ENCODE results near the gene DCLK1.
A peak's percentile ranks its signal among the peaks of the same experiment; 100 is the strongest.

DCLK1 gene

DNA sequence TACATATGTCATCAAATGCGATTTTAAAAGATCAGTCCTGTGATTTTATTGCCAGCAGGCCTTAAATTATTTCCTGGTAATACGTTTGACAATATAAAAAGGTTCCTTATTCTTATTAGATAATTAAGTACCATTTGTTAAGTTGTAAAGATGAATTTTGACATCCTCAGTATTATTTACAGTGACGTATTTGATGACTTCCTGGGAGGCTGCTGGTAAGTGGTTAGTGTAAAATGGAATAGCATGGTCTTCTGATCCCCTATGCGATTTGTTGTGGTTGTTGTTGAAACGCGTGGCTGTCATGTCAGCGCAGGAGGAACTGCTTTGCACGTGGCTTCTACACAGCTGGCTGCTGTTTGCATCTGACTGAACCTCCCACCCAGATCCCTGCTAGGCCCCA is 99.7 kb downstream of the DCLK1 start:
- H3K4me1 ChIP-seq (ENCODE audit: control insufficient read depth in 1 of 2, insufficient read depth in 2 of 2, low read length in 2 of 2): peaks cover 0 to 6% of the 10 kb centered on the region in 2 experiments
- H3K23ac ChIP-seq (ENCODE audit: low read length): no peak overlapping the region
- H3K79me1 ChIP-seq (ENCODE audit: low read length): no peaks in the 10 kb centered on the region
- H2BK120ac ChIP-seq (ENCODE audit: insufficient read depth, low read length, poor library complexity): no peak overlapping the region
- H2BK5ac ChIP-seq (ENCODE audit: low read depth, low read length, poor library complexity): no peak overlapping the region
- no peak overlapping the region for H3K14ac ChIP-seq (ENCODE audit: low read length)
- H3K4ac ChIP-seq (ENCODE audit: low read depth, low read length): no peak overlapping the region
- H3K4me3 ChIP-seq (ENCODE audit: low read depth, low read length): no peak overlapping the region
- no peak for DNase-seq
- no peak overlapping the region for H2BK12ac ChIP-seq (ENCODE audit: low read length)
- no peaks in the 10 kb centered on the region for H3K79me2 ChIP-seq (ENCODE audit: control insufficient read depth, insufficient read depth, low read length, poor library complexity)
- H3K36me3 ChIP-seq (ENCODE audit: control insufficient read depth in 1 of 2, insufficient read depth in 2 of 2, low read length in 2 of 2): no peaks in the 10 kb centered on the region
- no peak overlapping the region for H4K12ac ChIP-seq (ENCODE audit: low read depth, low read length)
- no peak overlapping the region for H3K4me2 ChIP-seq (ENCODE audit: low read length)
- H4K8ac ChIP-seq (ENCODE audit: low read depth, low read length): no peak overlapping the region
- no peaks in the 10 kb centered on the region for H3K27me3 ChIP-seq (ENCODE audit: insufficient read depth, low read length)
- H2AK5ac ChIP-seq (ENCODE audit: low read length): no peak overlapping the region
- H3K9ac ChIP-seq (ENCODE audit: low read length): no peak overlapping the region
- WGBS (ENCODE audit: extremely low coverage, insufficient coverage, insufficient read length): no CpG with 5 or more reads among the region's 8 CpGs
- no peak overlapping the region for H4K91ac ChIP-seq (ENCODE audit: low read depth, low read length)
- peaks cover 2% of the 10 kb centered on the region for H3K9me3 ChIP-seq (ENCODE audit: insufficient read depth, low read depth, low read length)
- H2AFZ ChIP-seq (ENCODE audit: insufficient read depth, low read length, poor library complexity): no peak overlapping the region
- no peak overlapping the region for H3K18ac ChIP-seq (ENCODE audit: low read length)
- H3K27ac ChIP-seq (ENCODE audit: low read depth, low read length): no peak overlapping the region

DNA sequence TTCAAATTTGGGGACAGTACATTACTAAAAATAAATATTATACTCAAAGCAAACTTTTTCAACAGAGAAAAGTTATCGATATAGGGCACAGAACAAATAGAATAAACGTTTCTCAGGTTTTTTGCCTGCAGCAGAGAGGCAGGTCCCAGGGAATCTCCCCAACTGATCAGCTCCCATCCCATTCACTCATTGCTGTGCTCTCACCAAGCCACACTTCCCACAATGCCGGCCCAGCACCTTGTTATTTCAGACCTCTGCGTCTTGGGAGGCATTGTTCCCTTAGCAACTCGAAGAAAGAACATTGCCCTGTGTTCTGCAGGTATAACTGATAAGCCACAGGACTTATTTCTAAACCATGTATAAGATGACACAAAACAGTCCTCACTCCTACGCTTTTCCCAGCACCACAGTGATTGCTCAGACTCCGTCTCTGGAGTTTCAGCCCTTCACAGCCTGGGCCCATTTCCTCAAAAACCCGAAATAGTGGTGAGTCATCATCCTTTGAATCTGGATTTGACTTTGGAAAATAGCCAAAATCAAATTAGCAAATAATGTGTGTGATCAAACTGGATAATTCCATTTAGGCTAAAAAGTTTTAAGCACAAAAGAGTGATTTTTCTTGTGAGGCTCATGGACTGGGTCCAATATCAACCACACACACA is 100.4 kb downstream of the DCLK1 start:
- peaks cover 0 to 6% of the 10 kb centered on the region in 2 experiments for H3K4me1 ChIP-seq (ENCODE audit: control insufficient read depth in 1 of 2, insufficient read depth in 2 of 2, low read length in 2 of 2)
- H3K9ac ChIP-seq (ENCODE audit: low read length): no peak overlapping the region
- H3K4me3 ChIP-seq (ENCODE audit: low read depth, low read length): no peak overlapping the region
- no peak overlapping the region for H2BK12ac ChIP-seq (ENCODE audit: low read length)
- DNase-seq: no peak
- no peaks in the 10 kb centered on the region for H3K27me3 ChIP-seq (ENCODE audit: insufficient read depth, low read length)
- no peak overlapping the region for H3K14ac ChIP-seq (ENCODE audit: low read length)
- WGBS (ENCODE audit: extremely low coverage, insufficient coverage, insufficient read length): no CpG with 5 or more reads among the region's 8 CpGs
- no peak overlapping the region for H2BK120ac ChIP-seq (ENCODE audit: insufficient read depth, low read length, poor library complexity)
- H3K4me2 ChIP-seq (ENCODE audit: low read length): no peak overlapping the region
- no peaks in the 10 kb centered on the region for H3K79me1 ChIP-seq (ENCODE audit: low read length)
- no peak overlapping the region for H3K23ac ChIP-seq (ENCODE audit: low read length)
- no peak overlapping the region for H2AK5ac ChIP-seq (ENCODE audit: low read length)
- no peak overlapping the region for H2AFZ ChIP-seq (ENCODE audit: insufficient read depth, low read length, poor library complexity)
- H4K8ac ChIP-seq (ENCODE audit: low read depth, low read length): no peak overlapping the region
- H3K18ac ChIP-seq (ENCODE audit: low read length): no peak overlapping the region
- no peak overlapping the region for H3K27ac ChIP-seq (ENCODE audit: low read depth, low read length)
- no peaks in the 10 kb centered on the region for H3K36me3 ChIP-seq (ENCODE audit: control insufficient read depth in 1 of 2, insufficient read depth in 2 of 2, low read length in 2 of 2)
- no peak overlapping the region for H4K12ac ChIP-seq (ENCODE audit: low read depth, low read length)
- peaks cover 2% of the 10 kb centered on the region for H3K9me3 ChIP-seq (ENCODE audit: insufficient read depth, low read depth, low read length)
- no peak overlapping the region for H3K4ac ChIP-seq (ENCODE audit: low read depth, low read length)
- no peaks in the 10 kb centered on the region for H3K79me2 ChIP-seq (ENCODE audit: control insufficient read depth, insufficient read depth, low read length, poor library complexity)
- H4K91ac ChIP-seq (ENCODE audit: low read depth, low read length): no peak overlapping the region
- no peak overlapping the region for H2BK5ac ChIP-seq (ENCODE audit: low read depth, low read length, poor library complexity)

DNA sequence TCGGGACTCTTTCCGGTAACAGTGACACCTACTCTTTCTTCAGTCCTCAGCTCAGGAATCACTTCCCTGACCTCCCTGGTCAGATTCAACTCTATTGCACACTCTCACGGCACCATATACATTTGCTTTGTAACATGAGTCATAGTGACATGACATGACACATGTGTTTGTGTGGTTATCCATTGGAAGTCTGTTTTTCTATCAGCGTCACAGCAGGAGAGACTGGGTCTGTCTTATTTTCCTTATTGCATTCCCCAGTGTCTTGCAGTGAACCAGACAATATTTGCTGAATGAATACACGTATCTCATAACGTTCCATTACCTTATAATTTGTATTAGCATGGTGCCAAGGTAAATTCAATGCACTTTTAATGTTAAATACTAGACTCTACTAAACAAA is 102.0 kb downstream of the DCLK1 start:
- Histone ChIP-seq H3K79me1 (ENCODE audit: low read length) (no peaks in the 10 kb centered on the region), H3K79me2 (ENCODE audit: control insufficient read depth, insufficient read depth, low read length, poor library complexity) (no peaks in the 10 kb centered on the region), H3K23ac (ENCODE audit: low read length) (no peak overlapping the region), H2BK120ac (ENCODE audit: insufficient read depth, low read length, poor library complexity) (no peak overlapping the region), H3K18ac (ENCODE audit: low read length) (no peak overlapping the region), H3K27ac (ENCODE audit: low read depth, low read length) (no peak overlapping the region), H3K9ac (ENCODE audit: low read length) (no peak overlapping the region), H4K12ac (ENCODE audit: low read depth, low read length) (no peak overlapping the region), H2AK5ac (ENCODE audit: low read length) (no peak overlapping the region), H2BK12ac (ENCODE audit: low read length) (no peak overlapping the region), H4K91ac (ENCODE audit: low read depth, low read length) (no peak overlapping the region), H3K4me1 (ENCODE audit: control insufficient read depth in 1 of 2, insufficient read depth in 2 of 2, low read length in 2 of 2) (peaks cover 0 to 6% of the 10 kb centered on the region in 2 experiments), H3K14ac (ENCODE audit: low read length) (no peak overlapping the region), H2BK5ac (ENCODE audit: low read depth, low read length, poor library complexity) (no peak overlapping the region), H3K4ac (ENCODE audit: low read depth, low read length) (no peak overlapping the region), H2AFZ (ENCODE audit: insufficient read depth, low read length, poor library complexity) (no peak overlapping the region), H3K36me3 (ENCODE audit: control insufficient read depth in 1 of 2, insufficient read depth in 2 of 2, low read length in 2 of 2) (no peaks in the 10 kb centered on the region), H3K27me3 (ENCODE audit: insufficient read depth, low read length) (no peaks in the 10 kb centered on the region), H3K9me3 (ENCODE audit: insufficient read depth, low read depth, low read length) (peaks cover 2% of the 10 kb centered on the region), H4K8ac (ENCODE audit: low read depth, low read length) (no peak overlapping the region), H3K4me2 (ENCODE audit: low read length) (no peak overlapping the region), H3K4me3 (ENCODE audit: low read depth, low read length) (no peak overlapping the region)
- DNase-seq: no peak
- WGBS (ENCODE audit: extremely low coverage, insufficient coverage, insufficient read length): no CpG with 5 or more reads among the region's 6 CpGs

DNA sequence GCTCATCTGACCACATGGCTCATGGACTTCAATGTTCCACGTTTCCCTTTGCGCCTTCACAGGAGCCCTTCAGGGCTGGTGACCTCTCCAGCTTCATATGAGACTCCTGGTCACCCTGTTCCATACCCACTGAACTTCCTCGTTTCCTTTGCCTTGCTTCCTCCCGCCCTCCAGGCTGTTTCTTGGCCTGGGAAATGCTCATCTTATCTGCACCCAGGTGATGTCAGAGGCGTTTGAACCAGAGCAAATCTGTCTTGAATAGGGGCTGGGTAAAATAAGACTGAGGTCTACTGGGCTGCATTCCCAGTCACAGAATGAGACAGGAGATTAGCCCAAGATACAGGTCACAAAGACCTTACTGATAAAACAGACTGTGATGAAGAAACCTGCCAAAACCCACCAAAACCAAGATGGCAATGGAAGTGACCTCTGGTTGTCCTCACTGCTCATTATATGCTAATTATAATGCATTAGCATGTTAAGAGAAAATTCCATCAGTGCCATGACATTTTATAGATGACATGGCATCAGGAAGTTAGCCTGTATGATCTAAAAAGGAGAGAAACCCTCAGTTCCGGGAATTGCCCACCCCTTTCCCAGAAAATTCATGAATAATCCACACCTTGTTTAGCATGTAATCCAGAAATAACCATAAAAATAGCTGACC is 102.7 kb downstream of the DCLK1 start:
- Histone ChIP-seq H2BK12ac (ENCODE audit: low read length) (no peak overlapping the region), H3K27me3 (ENCODE audit: insufficient read depth, low read length) (no peaks in the 10 kb centered on the region), H3K4ac (ENCODE audit: low read depth, low read length) (no peak overlapping the region), H3K23ac (ENCODE audit: low read length) (no peak overlapping the region), H3K36me3 (ENCODE audit: control insufficient read depth in 1 of 2, insufficient read depth in 2 of 2, low read length in 2 of 2) (no peaks in the 10 kb centered on the region), H2AK5ac (ENCODE audit: low read length) (no peak overlapping the region), H4K91ac (ENCODE audit: low read depth, low read length) (no peak overlapping the region), H3K27ac (ENCODE audit: low read depth, low read length) (no peak overlapping the region), H4K8ac (ENCODE audit: low read depth, low read length) (no peak overlapping the region), H4K12ac (ENCODE audit: low read depth, low read length) (no peak overlapping the region), H3K4me3 (ENCODE audit: low read depth, low read length) (no peak overlapping the region), H3K4me2 (ENCODE audit: low read length) (no peak overlapping the region), H3K18ac (ENCODE audit: low read length) (no peak overlapping the region), H3K14ac (ENCODE audit: low read length) (no peak overlapping the region), H3K79me2 (ENCODE audit: control insufficient read depth, insufficient read depth, low read length, poor library complexity) (no peaks in the 10 kb centered on the region), H2BK5ac (ENCODE audit: low read depth, low read length, poor library complexity) (no peak overlapping the region), H3K79me1 (ENCODE audit: low read length) (no peaks in the 10 kb centered on the region), H3K4me1 (ENCODE audit: control insufficient read depth in 1 of 2, insufficient read depth in 2 of 2, low read length in 2 of 2) (peaks cover 0 to 6% of the 10 kb centered on the region in 2 experiments), H3K9ac (ENCODE audit: low read length) (no peak overlapping the region), H2BK120ac (ENCODE audit: insufficient read depth, low read length, poor library complexity) (no peak overlapping the region), H2AFZ (ENCODE audit: insufficient read depth, low read length, poor library complexity) (no peak overlapping the region), H3K9me3 (ENCODE audit: insufficient read depth, low read depth, low read length) (peaks cover 2% of the 10 kb centered on the region)
- DNase-seq: peak; percentile 48 to 55
- WGBS (ENCODE audit: extremely low coverage, insufficient coverage, insufficient read length): no CpG with 5 or more reads among the region's 6 CpGs

Measured in trophoblast cell (in vitro differentiated cells and primary cell).